ENCODE data around the gene ABCF3.
"Not testable (repeated sequence)": the region's sequence is repeated elsewhere in the genome, so short reads cannot be mapped to it uniquely, and the experiment has no call there.

Gene ABCF3, protein sequence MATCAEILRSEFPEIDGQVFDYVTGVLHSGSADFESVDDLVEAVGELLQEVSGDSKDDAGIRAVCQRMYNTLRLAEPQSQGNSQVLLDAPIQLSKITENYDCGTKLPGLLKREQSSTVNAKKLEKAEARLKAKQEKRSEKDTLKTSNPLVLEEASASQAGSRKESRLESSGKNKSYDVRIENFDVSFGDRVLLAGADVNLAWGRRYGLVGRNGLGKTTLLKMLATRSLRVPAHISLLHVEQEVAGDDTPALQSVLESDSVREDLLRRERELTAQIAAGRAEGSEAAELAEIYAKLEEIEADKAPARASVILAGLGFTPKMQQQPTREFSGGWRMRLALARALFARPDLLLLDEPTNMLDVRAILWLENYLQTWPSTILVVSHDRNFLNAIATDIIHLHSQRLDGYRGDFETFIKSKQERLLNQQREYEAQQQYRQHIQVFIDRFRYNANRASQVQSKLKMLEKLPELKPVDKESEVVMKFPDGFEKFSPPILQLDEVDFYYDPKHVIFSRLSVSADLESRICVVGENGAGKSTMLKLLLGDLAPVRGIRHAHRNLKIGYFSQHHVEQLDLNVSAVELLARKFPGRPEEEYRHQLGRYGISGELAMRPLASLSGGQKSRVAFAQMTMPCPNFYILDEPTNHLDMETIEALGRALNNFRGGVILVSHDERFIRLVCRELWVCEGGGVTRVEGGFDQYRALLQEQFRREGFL

DNA sequence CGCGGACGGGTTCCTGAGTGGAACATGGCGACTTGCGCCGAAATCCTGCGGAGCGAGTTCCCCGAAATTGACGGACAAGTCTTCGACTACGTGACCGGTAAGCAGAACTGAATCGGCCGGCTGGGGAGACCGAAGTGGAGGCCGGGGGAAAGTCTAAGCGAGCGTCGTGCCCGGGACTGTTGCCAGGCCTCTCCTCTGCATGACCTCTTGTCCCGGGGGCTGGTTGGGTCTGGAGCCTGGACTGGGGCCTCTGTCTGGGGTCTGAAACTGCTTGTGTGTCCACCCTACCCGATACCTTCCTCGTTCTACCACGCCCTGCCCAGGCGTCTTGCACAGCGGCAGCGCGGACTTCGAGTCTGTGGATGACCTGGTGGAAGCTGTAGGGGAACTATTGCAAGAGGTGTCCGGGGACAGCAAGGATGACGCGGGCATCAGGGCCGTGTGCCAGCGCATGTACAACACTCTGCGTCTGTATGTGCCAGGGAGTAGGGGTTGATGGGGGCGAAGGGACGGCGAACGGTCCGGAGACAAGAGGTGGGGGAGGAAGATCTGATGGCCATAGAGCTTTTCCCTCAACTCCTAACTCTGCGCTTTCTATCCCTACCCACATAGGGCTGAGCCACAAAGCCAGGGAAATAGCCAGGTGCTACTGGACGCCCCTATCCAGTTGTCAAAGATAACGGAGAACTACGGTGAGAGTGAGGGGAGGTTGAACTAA lies at the start of gene ABCF3:
Gene ABCF3 (plus strand): TSS at position 16 of the 718 bp plus-strand sequence. CDS start 9 bp downstream, at position 25.
- no peak for FAIRE-seq

- no peak for FAIRE-seq
These were observed 45.6 kb upstream of the ABCF3 start for GRCh38 chr3:184140436-184140835.

- no peak for FAIRE-seq
These were observed 43.8 kb upstream of the ABCF3 start for GRCh38 chr3:184142199-184142598.

DNA sequence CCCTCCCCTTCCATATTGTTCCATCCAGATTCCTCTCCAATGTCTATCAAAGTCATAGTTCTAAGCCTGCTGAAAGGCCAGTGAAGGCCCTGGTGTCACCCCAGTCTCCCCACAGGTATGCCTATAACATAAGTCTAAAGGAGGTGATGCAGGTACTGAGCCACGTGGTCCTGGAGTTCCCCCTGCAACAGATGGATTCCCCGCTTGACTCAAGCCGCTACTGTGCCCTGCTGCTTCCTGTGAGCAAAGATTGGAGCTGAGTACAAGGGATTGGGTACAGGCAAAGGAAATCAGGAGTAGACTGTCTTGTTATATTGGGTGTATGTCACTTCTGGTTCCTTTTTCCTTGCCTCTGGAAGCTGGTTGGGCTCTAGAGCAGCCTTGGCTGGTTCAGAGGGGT lies 42.7 kb upstream of the ABCF3 start:
- no peak for FAIRE-seq

- no peak for FAIRE-seq
These were observed 41.5 kb upstream of the ABCF3 start for GRCh38 chr3:184144505-184144904.

DNA sequence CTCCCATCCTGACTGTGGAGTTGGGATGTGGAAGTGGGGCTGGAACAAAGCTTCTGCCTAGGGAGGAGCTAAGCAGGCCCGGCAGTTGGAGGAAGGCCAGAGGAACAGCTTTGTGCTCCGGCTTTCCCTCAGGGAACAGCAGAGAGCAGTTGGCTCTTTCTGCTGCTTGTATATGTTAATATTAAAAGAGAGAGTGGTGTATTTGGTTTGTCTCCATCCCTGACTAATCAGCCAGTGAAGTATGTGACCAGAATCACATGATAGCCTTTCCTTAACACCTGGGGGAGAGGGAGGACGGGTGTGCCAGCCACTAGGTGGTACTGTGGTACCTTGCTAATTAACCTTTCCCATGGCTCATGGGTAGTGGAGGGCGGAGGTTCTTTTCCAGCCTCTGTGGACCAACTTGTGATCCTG lies 40.9 kb upstream of the ABCF3 start:
- peak; percentile 97 for FAIRE-seq

GRCh38 chr3:184145751-184146270 lies 40.2 kb upstream of the ABCF3 start:
- FAIRE-seq = no peak

GRCh38 chr3:184148076-184148475 lies 37.9 kb upstream of the ABCF3 start:
- FAIRE-seq = no peak

GRCh38 chr3:184149123-184149522 lies 36.9 kb upstream of the ABCF3 start:
- no peak for FAIRE-seq

GRCh38 chr3:184149770-184150169 lies 36.2 kb upstream of the ABCF3 start:
- not testable (repeated sequence) for FAIRE-seq

DNA sequence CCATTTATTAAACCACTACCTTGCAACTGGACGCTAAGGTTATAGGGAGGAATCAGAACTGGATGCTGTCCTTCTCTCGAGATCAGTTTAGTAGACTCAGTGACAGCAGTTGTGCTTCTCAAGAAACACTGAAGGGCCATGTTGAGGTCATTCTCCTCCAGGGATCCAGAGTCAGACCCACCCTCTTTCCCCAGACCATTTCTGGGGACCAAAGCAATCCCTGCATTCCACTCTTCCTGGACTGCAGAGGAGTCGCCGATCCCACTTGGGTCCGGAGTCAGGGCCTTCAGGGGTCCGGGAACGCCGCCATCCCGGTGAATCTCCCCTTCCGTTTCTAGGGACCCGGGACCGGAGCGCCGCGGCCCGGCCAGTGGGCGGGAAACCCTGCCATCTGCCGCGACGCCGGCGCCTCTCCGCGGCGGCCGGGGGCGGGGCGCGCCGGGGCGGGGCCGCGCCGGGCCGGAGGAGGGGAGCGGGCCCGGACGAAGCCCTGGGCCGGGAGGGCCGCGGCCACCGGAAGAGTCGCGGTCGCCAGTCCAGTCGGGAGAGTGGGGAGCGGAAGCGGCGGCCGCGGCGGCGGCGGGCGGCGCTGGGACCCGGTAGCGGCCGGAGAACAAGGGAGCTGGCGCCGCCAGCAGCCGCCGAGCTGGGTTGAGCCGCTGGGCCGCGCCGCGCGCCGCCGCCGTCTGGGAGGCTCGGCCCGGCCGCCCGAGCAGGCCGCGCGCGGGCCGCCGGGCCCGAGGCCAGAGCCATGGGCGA lies 30.9 kb upstream of the ABCF3 start, which contains the start of gene DVL3:
Gene DVL3 (plus strand): TSS at position 493 of the 759 bp plus-strand sequence. CDS start 259 bp downstream, at position 752.
- no peak for FAIRE-seq

DNA sequence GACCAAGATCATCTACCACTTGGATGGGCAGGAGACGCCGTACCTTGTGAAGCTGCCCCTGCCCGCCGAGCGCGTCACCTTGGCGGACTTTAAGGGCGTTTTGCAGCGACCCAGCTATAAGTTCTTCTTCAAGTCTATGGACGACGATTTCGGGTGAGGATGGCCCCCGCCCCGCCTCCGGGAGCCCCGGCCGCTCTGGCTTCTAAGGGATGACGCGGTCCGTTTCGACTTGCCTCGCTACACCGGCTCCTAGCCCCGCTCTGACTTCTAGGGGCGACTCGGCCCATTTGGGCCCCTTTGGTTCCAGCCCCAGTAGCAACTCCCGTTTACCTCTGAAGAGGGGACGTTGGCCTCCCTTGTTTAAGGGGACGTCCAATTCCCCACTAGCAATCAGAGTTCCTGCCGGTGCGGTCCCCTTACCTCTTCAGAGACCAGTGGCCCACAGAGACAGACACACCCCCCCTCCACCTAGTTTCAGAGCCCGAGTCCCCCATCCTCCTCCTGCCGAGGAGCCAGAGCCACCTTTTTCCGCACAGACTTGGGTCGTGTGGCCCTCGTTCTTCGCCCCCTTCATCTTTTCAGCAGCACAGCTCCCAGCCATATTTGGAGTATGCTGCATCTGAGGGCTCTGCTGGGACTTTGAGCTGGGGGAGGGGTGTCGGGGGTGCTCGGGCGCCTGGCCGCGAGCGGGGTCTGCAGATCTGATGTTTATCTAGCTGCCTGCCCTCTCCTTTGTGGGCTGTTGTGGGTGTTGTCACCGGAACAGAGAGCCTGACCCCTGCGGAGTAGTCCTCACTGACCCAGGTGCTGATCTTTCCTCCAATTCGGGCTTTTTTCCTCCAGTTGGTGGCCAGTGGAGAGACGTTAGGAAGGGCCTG lies 30.1 kb upstream of the ABCF3 start:
- FAIRE-seq = no peak

GRCh38 chr3:184156522-184156955 lies 29.5 kb upstream of the ABCF3 start:
- FAIRE-seq = no peak

- FAIRE-seq = no peak
These were observed 28.8 kb upstream of the ABCF3 start for GRCh38 chr3:184157206-184157605.

DNA sequence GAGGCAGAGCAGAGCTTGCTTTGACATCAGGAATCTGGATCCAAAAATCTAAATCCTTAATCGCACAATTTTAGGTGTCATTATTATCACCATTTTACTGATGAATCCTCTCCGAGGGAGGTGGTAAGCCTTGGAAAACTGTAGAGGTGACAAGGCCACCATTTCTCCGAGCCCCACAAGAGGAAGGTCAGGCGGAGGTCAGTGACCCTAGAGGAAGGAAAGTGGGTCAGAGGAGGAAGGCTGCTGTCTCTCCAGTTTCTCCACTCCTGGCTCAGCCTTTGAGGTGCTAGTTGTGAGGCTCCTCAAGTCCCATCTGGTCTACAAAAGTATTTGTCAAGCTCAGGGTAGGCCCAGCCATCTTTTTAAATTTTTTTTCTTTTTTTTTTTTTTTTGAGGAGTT lies 27.6 kb upstream of the ABCF3 start:
- no peak for FAIRE-seq

GRCh38 chr3:184160456-184160855 lies 25.5 kb upstream of the ABCF3 start:
- no peak for FAIRE-seq

GRCh38 chr3:184162571-184163070 lies 23.4 kb upstream of the ABCF3 start:
- not testable (repeated sequence) for FAIRE-seq

DNA sequence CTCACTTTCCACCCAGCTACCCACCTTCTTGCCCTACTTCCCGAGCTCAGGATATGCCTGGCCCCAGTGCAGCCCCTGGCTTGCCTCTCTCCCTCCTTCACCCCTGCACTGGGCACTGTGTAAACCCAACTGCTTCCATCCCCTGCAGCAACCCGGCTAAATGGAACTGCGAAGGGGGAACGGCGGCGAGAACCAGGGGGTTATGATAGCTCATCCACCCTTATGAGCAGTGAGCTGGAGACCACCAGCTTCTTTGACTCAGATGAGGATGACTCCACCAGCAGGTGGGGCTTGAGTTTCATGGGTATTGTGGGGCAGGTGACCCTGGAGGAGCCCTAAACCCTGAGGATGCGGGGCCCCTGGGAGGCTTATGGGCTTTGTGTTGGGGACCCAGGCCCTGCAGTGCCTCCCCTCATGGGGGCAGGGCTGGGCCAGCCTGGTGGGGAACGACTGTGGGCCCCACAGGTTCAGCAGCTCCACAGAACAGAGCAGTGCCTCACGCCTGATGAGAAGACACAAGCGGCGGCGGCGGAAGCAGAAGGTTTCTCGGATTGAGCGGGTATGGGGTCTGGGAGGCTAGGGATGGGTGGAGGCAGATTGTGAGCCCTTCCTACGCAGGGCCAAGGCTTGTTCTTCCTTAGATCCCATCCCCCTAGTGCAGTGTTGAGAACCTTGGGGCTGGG lies 21.2 kb upstream of the ABCF3 start:
- no peak for FAIRE-seq

GRCh38 chr3:184165543-184165942 lies 20.5 kb upstream of the ABCF3 start:
- no peak for FAIRE-seq

GRCh38 chr3:184166671-184167070 lies 19.3 kb upstream of the ABCF3 start:
- FAIRE-seq = no peak
